Islet precursor cell (in vitro differentiated cells): ENCODE data around the gene PRMT1.

Experiments
- DNase-seq: peaks from one replicate; pipeline ENCODE4 v3.0.0-alpha.2; 2018

The PRMT1 gene

DNA sequence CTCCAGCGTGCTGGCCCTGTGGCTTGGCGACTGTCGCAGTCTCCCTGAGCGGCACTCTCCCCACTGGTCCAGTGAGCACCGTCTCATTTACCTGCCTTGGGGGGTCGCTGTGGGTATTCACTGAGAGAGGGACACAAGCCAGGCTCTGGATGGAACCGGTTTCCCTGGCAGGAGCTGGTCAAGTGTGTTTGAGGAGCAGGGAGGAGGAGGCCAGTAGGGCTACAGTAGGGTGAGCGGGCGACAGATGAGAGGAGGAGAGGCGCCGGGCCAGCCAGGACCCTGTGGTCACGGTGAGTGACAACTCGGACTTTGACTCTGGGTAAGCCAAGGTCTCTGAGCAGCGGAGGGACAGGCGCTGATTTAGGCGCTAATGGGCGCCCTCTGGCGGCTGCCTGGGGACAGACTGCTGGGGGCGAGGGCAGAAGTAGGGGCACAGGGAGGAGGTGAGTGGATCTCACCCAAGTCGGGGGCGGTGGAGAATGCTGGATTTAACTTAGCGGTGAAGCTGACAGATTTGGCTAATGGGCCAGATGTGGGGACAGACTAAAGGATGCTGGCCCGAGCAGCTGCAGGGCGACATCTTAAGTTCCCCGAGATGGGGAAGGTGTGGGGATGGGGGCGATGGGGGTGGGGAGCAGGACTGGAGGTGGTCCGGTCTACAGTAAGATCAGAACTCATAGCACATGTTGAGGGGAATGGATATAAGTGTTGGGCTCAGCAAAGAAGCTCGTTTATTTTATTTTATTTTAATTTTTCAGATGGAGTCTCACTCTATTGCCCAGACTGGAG lies 4.7 kb upstream of the PRMT1 start:
- peak; percentile 95 for DNase-seq

DNA sequence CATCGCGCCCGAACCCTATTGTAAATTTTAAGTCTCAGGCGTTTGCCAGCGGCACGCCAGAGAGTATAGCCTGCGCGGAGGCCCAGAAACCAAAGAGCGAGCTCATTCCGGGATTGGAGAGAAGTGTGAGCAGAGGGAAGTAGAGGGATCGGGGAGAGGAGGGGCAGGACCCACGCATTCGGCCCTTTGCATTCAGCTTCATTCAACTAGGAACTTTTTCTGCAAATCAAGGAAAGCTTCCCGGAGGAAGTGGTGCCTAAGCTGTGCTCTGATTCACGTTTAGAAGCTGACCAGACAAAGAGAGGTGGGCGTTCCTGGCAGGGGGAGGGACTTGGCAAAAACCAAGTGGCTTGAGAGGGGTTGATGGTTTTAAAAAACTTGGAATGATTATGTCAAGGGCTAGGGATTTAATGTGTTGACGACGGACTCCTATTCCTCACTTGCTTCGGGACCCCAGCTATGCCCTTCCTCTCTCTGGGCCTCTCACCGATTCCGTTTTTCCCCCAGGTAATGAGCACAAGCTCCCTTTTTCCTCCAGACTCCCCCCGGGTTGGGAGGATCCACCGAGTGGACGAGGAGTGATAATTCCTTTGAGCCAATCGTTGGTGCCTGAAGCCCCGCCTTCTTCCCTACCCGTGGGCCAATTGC lies 811 bp upstream of the PRMT1 start:
- peak; percentile 94 for DNase-seq

DNA sequence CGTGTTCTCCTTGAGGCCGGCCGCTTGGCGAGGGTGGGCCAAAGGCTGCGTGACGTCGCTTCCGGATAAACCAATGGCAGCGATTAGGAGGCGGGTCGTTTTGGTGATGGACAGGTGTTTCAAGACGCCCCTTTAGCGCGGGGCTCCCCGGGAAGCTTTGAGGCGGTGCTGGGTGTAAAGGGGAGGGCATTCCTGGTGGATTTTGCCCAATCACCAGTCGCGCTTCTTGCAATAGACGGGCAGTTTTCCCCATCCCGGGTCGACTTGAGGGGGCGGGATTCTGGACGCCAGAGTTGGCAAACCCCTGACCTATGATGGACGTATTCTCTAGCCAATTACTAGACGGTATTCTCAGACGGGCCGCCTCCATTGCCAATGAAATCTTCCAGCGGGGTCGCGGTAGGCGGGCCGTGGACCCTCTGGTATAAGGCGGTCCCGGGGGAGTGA lies 264 bp upstream of the PRMT1 start:
- peak; percentile 100 for DNase-seq

DNA sequence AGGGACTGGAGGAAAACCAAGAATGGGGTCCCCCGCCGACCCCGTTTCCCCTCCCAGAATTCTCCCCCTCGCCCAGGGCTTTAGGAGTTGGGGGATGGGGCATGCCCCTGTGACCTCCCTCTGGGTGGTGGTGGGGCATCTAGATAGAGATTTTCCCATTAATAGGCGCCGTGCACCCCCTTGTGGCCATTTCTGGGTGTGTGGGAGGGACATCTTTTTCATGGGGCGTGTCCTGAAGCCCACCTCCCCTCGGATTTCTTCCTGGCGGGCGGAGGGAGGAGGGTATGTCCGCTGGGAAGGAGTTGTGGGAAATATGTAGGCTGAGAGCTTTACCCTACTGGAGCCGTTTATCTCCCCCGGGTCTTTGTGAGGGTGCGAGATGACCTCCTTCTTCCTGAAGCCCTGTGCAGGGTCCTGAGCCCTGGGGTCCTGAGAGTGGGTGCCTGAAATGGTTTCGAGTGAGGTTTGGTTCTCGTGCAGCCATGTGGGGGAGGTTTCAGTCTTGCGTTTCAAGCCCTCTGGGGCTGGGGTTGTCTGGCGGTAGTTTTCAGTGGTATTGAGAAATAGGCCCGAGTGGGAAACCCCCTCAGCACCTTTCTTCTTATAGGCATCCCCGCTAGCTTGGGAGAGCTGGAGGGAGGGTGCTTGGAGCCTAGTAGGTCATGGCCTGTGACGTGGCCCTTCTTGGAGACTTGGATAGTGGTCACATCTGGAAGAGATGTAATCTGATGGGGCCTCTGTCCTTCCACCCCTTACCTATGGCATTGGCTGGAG lies 1.0 kb downstream of the PRMT1 start:
- peak; percentile 92 for DNase-seq

DNA sequence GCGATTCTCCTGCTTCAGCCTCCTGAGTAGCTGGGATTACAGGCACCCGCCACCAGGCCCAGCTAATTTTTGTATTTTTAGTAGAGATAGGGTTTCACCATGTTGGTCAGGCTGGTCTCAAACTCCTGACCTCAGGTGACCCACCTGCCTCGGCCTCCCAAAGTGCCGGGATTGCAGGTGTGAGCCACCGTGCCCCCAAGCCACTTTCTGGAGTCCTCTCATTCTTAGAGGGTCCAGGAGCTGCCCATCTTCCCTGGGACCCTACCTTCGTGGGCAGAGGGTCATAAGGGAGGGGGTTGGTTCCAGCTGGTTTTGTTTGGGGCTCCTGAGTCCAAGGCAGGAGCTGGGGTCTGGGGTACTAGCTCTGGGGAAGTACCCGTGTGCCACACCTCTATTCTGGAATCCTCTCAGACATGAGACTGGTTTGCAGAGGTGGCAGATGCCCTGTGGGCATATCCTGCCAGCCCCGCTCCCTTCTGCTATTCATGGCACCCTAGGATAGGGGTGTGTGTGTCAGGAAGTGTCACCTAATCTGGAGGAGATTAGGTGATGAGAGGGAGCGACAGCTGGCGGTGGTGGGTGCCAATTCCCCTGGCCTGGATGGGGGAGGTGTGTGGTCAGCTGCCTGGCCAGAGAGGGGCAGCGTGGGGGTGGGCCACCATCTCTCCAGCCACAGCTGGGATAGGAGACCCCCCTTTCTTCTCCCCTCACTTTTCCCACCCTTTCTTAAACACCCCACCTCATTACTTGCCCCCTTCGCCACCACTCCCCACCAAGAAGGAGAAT lies 2.1 kb downstream of the PRMT1 start:
- no peak for DNase-seq

DNA sequence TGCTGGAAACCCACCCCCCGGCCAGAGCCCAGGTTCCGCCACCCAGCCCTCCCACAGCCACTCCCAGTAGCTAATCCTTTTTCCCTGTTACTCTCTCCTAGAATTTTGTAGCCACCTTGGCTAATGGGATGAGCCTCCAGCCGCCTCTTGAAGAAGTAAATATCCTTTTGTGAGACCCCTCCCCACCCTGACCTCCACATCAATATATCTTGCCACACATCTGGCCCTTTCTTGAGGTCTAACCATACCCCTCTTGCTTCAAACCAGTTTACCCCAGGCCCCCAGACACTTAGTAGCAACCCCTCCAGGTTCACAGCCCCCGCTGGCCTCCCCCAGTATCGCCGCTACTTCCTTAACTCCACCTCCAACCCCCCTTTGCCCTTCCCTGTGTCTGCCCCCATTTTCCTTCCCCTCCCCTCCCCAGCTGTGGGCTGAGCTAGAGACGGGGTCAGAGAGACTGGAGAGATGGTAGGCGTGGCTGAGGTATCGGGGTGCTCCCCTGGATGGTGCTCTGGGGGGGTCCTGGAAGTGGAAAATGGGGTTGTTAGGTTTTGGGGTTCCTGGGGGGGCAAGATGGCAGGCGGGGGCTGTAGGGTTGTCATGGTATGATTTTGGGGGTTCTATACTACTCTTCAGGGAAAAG lies 2.8 kb downstream of the PRMT1 start:
- DNase-seq = no peak

DNA sequence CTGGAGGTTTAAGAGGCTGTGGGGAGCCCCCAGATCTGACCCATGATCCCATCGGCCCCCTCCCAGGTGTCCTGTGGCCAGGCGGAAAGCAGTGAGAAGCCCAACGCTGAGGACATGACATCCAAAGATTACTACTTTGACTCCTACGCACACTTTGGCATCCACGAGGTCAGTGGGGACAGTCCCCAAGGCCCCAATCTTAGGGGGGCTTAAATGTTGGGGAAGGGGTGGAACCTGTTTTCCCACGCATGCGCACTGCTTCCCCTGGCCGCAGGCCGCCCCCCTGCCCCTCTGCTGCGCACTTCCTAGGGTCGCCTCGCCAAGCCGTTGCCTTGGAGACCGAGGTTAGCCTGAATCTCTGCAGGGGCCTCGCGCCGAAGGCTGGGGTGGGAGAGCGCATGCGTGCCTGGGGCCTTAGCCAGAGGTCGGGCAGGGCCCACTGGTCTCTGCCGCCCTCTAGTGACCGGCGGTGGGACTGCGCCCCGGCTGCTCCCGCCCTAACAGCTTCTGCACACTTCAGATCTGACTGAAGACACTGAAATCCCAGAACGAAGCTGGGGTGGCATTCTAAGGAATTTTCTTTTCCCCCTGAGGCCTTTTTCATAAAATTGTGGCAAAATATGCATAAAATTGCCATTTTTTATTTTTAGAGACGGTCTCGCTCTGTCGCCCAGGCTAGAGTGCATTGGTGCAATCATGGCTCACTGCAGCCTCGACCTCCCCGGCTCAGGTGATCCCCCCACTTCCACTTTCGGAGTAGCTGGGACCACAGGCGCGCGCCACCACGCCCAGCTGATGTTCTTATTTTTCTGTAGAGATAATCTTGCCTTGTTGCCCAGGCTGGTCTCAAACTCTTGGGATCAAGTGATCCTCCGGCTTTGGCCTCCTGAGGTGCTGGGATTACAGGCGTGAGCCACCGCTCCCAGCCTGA lies 3.6 kb downstream of the PRMT1 start:
- peak; percentile 96 for DNase-seq

DNA sequence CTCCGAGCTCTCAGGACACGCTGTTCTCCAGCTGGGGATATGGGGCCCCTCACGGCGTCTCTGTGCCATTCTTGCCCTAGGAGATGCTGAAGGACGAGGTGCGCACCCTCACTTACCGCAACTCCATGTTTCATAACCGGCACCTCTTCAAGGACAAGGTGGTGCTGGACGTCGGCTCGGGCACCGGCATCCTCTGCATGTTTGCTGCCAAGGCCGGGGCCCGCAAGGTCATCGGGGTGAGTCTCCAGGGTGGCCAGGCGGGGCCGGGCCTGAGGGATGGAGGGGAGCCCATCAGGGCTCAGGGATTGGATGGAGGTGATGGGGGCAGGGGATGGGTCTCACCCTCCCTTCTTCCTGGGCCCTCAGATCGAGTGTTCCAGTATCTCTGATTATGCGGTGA lies 4.8 kb downstream of the PRMT1 start:
- DNase-seq = no peak

DNA sequence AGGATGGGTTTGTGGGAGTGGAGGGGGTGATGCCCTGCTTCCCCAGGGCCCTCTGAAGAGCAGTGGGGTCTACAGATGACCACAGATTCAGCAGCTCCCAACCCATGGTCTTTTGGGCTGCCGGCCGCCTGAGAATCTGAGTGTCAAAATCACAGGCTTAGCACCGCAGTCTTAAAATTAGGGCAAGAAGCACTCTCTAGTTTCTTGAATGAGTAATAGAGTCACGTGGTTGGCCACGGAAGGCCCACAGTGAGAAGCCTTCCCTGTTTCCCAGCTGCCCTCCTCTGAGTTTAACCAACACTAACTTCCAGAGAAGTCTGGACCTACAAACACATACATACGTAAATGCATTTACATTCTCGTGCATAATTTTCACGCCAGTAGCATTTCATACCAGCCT lies 5.2 kb downstream of the PRMT1 start:
- no peak for DNase-seq

DNA sequence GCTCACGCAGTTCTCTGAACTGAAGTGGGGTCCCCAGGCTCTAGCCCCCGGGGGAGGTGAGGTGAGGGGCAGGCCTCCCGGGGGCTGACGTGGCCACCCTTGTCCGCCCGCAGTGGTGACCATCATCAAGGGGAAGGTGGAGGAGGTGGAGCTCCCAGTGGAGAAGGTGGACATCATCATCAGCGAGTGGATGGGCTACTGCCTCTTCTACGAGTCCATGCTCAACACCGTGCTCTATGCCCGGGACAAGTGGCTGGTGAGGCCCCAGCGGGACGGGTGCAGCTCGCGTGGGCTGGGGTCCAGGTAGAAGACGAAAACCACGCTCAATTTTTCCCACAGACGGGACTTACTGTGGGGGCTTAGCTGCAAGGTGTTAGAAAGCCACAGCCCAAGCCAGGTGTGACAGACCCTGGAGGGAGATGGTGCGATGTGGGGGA lies 6.8 kb downstream of the PRMT1 start:
- no peak for DNase-seq

DNA sequence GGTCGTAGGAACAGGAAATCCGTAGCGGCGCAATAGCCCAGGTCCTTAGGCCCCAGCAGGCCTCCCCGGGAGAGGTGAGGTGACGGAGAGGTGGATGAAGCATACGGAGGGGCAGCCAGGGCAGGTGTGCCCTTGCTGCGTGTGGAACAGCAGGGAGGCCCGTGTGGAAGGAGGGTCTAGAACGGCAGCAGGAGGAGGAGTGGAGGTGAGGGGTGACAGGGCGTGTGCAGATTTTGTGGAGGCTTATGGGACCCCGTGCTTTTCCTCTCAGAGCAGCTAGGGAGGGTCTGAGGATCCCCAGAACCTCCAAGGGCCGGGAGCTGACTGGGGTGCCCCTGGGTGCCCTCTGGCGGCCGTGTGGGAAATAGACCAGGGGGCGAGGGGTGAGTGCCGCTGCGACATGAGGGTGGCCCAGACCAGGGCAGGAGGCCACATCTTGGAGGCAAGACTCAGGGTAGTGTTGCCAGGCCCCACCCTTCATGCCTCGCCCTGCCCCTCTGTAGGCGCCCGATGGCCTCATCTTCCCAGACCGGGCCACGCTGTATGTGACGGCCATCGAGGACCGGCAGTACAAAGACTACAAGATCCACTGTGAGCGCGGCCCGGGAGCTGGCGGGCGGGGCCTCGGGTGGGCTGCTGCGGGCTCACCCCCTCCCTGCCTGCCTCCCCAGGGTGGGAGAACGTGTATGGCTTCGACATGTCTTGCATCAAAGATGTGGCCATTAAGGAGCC lies 7.3 kb downstream of the PRMT1 start:
- no peak for DNase-seq

DNA sequence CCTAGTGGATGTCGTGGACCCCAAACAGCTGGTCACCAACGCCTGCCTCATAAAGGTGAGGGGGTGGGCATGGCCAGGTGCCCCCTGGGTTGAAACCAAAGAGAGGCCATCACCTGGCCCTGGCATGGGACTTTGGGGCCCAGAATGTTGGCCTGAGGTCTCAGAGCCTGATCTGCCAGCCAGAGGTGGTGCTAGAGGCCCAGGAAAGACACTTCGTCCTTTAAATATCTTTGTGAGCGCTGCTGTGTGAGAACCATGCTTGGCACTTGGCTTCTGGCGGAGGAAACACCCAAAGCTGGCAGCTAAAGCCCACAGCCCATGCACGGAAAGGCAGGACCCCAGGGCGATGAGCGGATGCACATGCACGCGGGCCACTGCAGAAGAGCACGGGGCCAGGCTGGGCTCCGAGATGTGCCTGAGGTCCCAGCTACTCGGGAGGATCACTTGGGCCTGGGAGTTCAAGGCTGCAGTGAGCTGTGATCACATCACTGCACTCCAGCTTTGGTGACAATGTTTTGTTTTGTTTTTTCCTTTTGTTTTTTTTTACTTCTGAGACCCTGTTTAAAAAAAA lies 8.0 kb downstream of the PRMT1 start:
- DNase-seq = no peak

DNA sequence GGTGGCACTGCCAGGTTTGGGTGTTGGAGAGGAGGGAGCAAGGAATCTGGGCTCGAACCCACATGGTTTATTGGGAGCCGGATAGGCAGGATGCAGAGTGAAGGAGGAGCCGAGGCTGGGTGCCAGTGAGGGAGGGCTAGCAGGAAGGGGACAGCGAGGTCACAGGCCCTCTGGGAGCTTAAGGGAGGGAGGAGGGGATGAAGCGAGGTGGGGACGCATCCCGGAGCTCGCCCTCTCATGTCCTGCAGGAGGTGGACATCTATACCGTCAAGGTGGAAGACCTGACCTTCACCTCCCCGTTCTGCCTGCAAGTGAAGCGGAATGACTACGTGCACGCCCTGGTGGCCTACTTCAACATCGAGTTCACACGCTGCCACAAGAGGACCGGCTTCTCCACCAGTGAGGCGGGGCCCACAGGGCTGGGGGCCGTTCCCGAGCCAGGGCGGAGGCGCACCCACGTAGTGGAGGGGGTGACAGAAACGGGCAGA lies 8.8 kb downstream of the PRMT1 start:
- no peak for DNase-seq

DNA sequence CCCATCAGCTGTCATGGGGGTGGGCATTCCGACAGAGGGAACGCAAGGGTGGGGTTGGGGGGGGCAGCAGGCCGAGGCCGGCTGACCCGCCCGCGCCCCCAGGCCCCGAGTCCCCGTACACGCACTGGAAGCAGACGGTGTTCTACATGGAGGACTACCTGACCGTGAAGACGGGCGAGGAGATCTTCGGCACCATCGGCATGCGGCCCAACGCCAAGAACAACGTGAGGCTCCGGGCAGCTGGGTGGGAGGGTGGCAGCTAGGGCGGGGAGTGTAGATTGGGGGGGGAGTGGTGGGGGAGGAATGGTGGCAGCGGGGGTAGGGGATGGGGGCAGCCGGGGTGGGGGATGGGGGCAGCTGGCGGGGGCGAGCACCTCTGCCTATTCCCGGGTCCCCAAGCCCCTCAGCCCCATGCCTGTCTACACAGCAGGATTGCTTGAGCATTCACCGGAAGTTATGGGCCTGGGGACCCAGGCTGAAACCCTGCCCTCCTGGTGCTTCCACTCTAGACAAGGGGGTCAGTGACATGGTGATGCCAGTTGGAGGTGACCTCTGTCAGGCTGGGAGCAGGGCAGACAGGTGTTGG lies 9.5 kb downstream of the PRMT1 start:
- DNase-seq = no peak

DNA sequence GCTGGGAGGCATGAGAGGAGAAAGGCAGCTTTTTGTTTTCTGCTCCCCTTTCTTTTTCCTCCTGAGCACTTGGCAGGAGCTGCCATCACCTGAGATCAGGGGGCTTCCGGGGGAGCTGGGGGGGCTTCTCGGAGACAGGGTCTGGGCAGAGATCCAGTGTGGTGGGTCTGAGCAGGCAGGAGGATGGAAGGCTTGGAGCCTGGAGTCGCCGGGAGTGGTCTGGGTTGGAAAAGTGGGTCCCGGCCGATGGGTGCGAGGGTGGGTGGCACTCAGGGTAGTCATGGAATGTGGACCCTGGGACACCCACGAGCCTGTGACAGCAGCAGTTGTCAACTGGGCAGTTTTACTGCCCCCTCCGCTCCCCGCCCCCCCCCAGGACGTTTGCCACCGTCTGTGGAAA lies 10.1 kb downstream of the PRMT1 start:
- DNase-seq = no peak

DNA sequence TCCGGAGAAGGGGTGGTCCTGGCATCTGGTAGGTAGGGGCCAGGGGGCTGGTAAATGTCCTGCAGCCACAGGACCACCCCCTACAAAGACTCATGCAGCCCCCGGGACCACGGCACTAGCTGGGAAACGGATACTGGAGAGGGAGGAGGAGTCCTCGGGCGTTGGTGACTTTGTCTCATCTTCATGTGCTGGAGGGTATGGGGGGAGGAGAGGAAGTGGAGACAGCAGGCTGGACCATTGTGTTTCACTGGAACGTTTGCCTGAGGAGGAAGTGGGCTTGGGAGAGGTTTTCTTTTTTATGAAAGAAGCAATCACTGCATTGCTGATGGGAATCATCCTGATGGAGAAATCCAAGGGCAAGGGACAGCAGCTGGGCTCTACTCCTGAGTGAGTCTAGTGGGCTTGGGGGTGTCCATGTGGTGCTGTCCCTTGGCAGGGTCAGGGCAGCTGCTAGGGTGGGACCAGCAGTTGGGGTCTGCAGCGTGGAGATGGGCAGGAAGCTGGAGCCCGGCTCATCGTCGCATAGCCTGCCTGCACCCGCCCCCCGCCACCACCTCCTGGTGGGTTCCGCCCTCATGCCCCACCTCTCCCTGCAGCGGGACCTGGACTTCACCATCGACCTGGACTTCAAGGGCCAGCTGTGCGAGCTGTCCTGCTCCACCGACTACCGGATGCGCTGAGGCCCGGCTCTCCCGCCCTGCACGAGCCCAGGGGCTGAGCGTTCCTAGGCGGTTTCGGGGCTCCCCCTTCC lies 10.7 kb downstream of the PRMT1 start:
- no peak for DNase-seq

DNA sequence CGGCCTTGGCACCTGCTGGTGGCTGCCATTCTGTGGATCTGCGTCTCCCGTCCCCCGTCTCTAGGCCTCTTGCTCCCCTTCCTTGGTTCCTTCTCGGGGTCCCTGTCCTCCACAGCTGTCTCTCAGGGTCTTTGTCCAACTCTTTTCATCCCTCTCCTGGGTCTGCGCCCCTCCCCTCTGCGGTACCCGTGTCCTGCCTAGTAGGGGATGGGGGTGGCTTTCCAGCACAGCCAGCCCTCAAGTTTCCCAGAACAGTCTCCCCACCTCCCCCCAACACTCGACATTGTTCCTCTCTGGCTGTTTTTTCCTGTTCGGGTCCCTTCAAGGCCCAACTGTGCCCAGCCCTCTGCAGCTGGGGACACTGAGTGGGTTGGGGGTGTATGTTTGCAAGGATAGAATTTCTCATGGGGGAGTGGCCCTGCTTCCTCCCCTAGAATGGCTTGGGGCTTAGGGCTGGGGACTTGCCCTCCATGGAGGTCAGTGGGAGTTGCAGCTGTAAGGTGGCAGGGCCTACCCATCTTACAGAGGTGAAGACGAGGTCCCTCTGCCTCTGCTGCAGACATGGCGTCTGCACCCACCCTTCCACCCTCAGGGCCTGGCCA lies 11.6 kb downstream of the PRMT1 start:
- DNase-seq = no peak
